Muscle of leg (tissue), 11 donors: ENCODE measurements around the gene GIMAP8. TPM values are rescaled to one million over a fixed set of nuclear protein-coding genes. Genes with fewer than 3 reads are reported as not detected.
"Not testable (repeated sequence)": the region's sequence is repeated elsewhere in the genome, so short reads cannot be mapped to it uniquely, and the experiment has no call there.

ENCODE experiments used
- DNase-seq: peaks from one replicate; pipeline ENCODE4 v3.0.0; 2013
- H3K27ac ChIP-seq: one replicate; pipeline ENCODE4 v1.5.1; 2013; ENCODE audit warnings: mild to moderate bottlenecking, low read length, control low read depth
- H3K27me3 ChIP-seq: one replicate; pipeline ENCODE4 v1.6.1; 2013; ENCODE audit warnings: low read length; ENCODE audit not compliant: control insufficient read depth, insufficient read depth
- H3K36me3 ChIP-seq: one replicate; pipeline ENCODE4 v1.6.1; 2013; ENCODE audit warnings: low read length; ENCODE audit not compliant: control insufficient read depth, insufficient read depth
- H3K4me1 ChIP-seq: one replicate; pipeline ENCODE4 v1.6.1; 2013; ENCODE audit warnings: low read length; ENCODE audit not compliant: control insufficient read depth, insufficient read depth
- H3K4me3 ChIP-seq: one replicate; pipeline ENCODE4 v1.5.1; 2013; ENCODE audit warnings: low read length, control low read depth
- H3K9me3 ChIP-seq: replicated peaks from 2 replicates; pipeline ENCODE4 v1.6.1; 2013; ENCODE audit warnings: low read depth, low read length; ENCODE audit not compliant: control insufficient read depth
- WGBS: methylation state at CpG from one replicate; pipeline ENCODE4 v1.1.5; 2013; ENCODE audit warnings: missing lambda C conversion rate; ENCODE audit not compliant: insufficient coverage; 5-methylcytosine and 5-hydroxymethylcytosine counted together
- polyA plus RNA-seq, 8 donors: library from polyadenylated mRNA; unstranded; fragments of 120-200 nt; gene quantifications; one replicate each; pipeline versions ENCODE4 v1.2.1 to v1.2.3, GENCODE V29; 2013; ENCODE audit warnings: inconsistent platforms in 1 of 8, low replicate concordance in 1 of 8; ENCODE audit not compliant: insufficient read length in 8 of 8, insufficient read depth in 1 of 8
- total RNA-seq: library from RNA; stranded (reverse); fragments of 120-200 nt; gene quantifications from one replicate; pipeline ENCODE4 v1.2.4, GENCODE V29; 2013

The GIMAP8 gene
- total and polyA plus RNA-seq, 9 donors: 4.9 to 7.9 (median 7.0) TPM

- H3K36me3 ChIP-seq: no peaks in the 10 kb centered on the region
- peaks cover 2% of the 10 kb centered on the region for H3K9me3 ChIP-seq
- DNase-seq: no peak
- WGBS: 0% methylated on average over 1 of the region's 3 CpGs
- H3K27ac ChIP-seq: peak overlapping the region; percentile 66
- H3K4me1 ChIP-seq: peaks cover 3% of the 10 kb centered on the region
- H3K27me3 ChIP-seq: no peaks in the 10 kb centered on the region
- H3K4me3 ChIP-seq: no peak overlapping the region
Observed at GRCh38 chr7:150503581-150503980, 53.2 kb downstream of the GIMAP8 start.

DNA sequence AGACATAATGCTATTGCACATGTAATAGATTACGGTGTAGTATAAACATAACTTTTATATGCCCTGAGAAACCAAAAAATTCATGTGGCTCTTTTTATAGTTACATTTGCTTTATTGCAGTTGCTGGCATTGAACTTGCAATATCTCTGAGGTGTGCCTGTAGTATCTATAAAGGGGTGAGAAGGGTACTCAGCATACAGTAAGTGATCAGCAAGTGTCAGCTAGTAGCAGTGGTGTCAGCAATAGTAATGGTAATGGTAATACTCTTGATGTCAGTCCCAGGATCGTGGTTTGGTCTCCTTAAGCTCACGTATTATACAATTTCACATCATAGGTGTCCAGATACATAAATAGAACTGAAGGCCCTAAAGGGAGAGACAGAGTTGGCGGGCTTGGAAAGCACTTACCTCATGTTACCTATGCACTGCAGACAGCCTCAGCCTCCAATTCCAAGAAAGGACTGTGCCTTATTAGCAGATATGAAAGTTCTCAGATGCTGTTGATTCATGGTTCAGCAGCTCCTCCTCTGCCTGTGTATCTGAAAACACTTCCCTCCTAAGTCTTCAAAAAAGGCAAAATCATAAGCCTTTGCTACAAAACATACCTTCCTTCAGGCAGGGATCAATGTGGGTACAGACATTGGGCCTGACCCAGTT is 57.6 kb downstream of the GIMAP8 start:
- no peaks in the 10 kb centered on the region for H3K36me3 ChIP-seq
- no peak overlapping the region for H3K27ac ChIP-seq
- no peak overlapping the region for H3K4me3 ChIP-seq
- H3K27me3 ChIP-seq: no peaks in the 10 kb centered on the region
- no CpG with 5 or more reads among the region's 4 CpGs for WGBS
- peaks cover 3% of the 10 kb centered on the region for H3K4me1 ChIP-seq
- no peaks in the 10 kb centered on the region for H3K9me3 ChIP-seq
- no peak for DNase-seq

DNA sequence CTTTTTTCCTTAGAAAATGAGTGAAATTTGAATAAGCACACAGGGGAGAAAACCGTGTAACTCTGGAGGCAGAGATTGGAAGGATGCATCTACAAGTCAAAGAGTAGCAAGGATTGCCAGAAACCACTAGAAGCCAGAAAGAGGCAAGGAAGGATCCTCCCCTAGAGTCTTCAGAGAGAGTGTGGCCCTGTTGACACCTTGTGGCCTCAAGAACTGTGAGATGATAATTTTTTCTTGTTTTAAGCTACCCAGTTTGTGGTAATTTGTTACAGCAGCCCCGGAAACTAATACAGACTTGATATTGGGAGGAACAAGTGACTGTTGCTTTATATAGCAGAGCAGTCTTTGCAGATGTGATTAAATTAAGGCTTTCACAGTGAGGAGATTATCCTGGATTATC is 60.6 kb downstream of the GIMAP8 start:
- Histone ChIP-seq H3K4me3 (no peak overlapping the region), H3K9me3 (no peaks in the 10 kb centered on the region), H3K27ac (no peak overlapping the region), H3K27me3 (no peaks in the 10 kb centered on the region), H3K36me3 (no peaks in the 10 kb centered on the region), H3K4me1 (no peaks in the 10 kb centered on the region)
- WGBS: 92% methylated on average over 1 of the region's 2 CpGs
- DNase-seq: no peak

- Histone ChIP-seq H3K4me3 (no peak overlapping the region), H3K36me3 (no peaks in the 10 kb centered on the region), H3K4me1 (no peaks in the 10 kb centered on the region), H3K9me3 (no peaks in the 10 kb centered on the region), H3K27ac (no peak overlapping the region), H3K27me3 (no peaks in the 10 kb centered on the region)
- 95% methylated on average over 15 of the region's 17 CpGs for WGBS
- no peak for DNase-seq
Observed at GRCh38 chr7:150513758-150514157, 63.3 kb downstream of the GIMAP8 start.

- 67% methylated on average over 1 of the region's 3 CpGs for WGBS
- peak; percentile 19 for DNase-seq
- Histone ChIP-seq H3K27me3 (no peaks in the 10 kb centered on the region), H3K9me3 (no peaks in the 10 kb centered on the region), H3K27ac (peak within 1 kb of the TSS; percentile 78), H3K4me1 (no peaks in the 10 kb centered on the region), H3K36me3 (no peaks in the 10 kb centered on the region), H3K4me3 (peak within 1 kb of the TSS; percentile 35)
Observed at GRCh38 chr7:150514748-150515222, 64.4 kb downstream of the GIMAP8 start, which contains the start of gene GIMAP7. Gene GIMAP7, plus strand, starts transcription at chr7:150514872. Its CDS starts 5,103 bp downstream, at chr7:150519975.

- no peak for DNase-seq
- peak overlapping the region; percentile 78 for H3K27ac ChIP-seq
- WGBS: 68% methylated on average over 6 of the region's 11 CpGs
- peaks cover 2% of the 10 kb centered on the region for H3K27me3 ChIP-seq
- no peaks in the 10 kb centered on the region for H3K4me1 ChIP-seq
- peak overlapping the region; percentile 35 for H3K4me3 ChIP-seq
- H3K36me3 ChIP-seq: no peaks in the 10 kb centered on the region
- no peaks in the 10 kb centered on the region for H3K9me3 ChIP-seq
Observed at GRCh38 chr7:150515248-150516147, 65.1 kb downstream of the GIMAP8 start.

- Histone ChIP-seq H3K27me3 (peaks cover 2% of the 10 kb centered on the region), H3K36me3 (no peaks in the 10 kb centered on the region), H3K9me3 (no peaks in the 10 kb centered on the region), H3K4me3 (peak overlapping the region; percentile 35), H3K4me1 (no peaks in the 10 kb centered on the region), H3K27ac (no peak overlapping the region)
- WGBS: no CpG with 5 or more reads among the region's 1 CpG
- no peak for DNase-seq
Observed at GRCh38 chr7:150516956-150517745, 66.7 kb downstream of the GIMAP8 start.

DNA sequence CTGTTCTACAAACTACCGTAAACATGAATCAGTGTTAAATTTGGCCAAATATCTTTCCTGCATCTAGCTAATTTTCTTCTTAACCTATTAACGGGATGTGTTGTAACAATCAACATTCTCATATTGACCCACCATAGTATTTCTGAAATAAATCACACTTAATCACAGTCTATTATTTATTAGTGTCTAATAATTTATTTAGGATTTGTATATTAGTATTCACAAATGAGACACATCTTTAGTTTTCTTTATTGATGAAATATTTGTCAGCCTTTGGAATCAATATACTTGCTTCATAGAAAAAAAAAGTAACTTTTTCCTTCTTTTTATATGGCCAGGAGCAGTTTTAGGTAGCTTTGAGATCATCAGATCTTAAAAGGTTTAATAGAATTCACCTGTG is 68.9 kb downstream of the GIMAP8 start:
- no peaks in the 10 kb centered on the region for H3K9me3 ChIP-seq
- H3K27me3 ChIP-seq: peaks cover 2% of the 10 kb centered on the region
- H3K36me3 ChIP-seq: no peaks in the 10 kb centered on the region
- H3K27ac ChIP-seq: no peak overlapping the region
- no peaks in the 10 kb centered on the region for H3K4me1 ChIP-seq
- H3K4me3 ChIP-seq: no peak overlapping the region
- WGBS: no CpG with 5 or more reads among the region's 2 CpGs
- DNase-seq: no peak

GRCh38 chr7:150520145-150520544 is 69.7 kb downstream of the GIMAP8 start:
- Histone ChIP-seq H3K36me3 (no peaks in the 10 kb centered on the region), H3K9me3 (no peaks in the 10 kb centered on the region), H3K27me3 (peaks cover 2% of the 10 kb centered on the region), H3K4me3 (no peak overlapping the region), H3K4me1 (no peaks in the 10 kb centered on the region), H3K27ac (no peak overlapping the region)
- 82% methylated on average over 8 of the region's 8 CpGs for WGBS
- DNase-seq: no peak

- H3K4me1 ChIP-seq, H3K27me3 ChIP-seq, H3K4me3 ChIP-seq, H3K36me3 ChIP-seq, DNase-seq, H3K27ac ChIP-seq, H3K9me3 ChIP-seq: not testable (repeated sequence)
- WGBS: 73% methylated on average over 2 of the region's 6 CpGs
Observed at GRCh38 chr7:150522931-150523330, 72.5 kb downstream of the GIMAP8 start.
